Measurements from ENCODE around the gene ACADL. TPM values are rescaled to one million over a fixed set of nuclear protein-coding genes. Genes with fewer than 3 reads are reported as not detected.

The ACADL gene
- total RNA-seq, 4 donors from 2014 or later: 2.5 to 6.5 (median 3.5) TPM

DNA sequence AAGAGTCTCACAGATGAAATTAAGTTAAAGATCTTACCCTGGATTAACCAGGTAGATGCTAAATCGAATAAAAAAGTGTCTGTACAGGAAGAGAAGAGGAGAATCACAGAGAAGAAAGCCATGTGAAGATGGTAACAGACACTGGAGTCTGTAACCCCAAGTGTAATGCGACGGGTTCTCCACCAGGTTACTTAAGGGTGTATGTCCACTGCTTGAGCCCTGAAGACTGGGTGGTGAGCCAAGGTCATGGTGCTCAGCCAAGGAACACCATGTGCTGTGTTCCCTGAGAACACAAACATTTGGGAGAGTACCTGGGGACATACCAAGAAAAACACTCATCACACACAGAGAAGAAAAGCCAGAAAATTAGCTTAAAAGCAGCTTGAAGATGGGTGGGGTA is 8.2 kb upstream of the ACADL start:
- H3K4me3 ChIP-seq (ENCODE audit: low read depth, poor library complexity, severe bottlenecking): no peak overlapping the region
- no peak for DNase-seq (ENCODE audit: low spot score in 2 of 2)
- WGBS, 2 donors: 85 to 90% methylated on average over 3 of the region's 3 CpGs
- intact Hi-C loops (cut with DNase I; ENCODE audit: low total_unique reads): no loop called here
- TF ChIP-seq POLR2A (IDR thresholded peaks at IDR 0.05): no peak
- no peak for TF ChIP-seq CTCF (IDR thresholded peaks at IDR 0.05)

DNA sequence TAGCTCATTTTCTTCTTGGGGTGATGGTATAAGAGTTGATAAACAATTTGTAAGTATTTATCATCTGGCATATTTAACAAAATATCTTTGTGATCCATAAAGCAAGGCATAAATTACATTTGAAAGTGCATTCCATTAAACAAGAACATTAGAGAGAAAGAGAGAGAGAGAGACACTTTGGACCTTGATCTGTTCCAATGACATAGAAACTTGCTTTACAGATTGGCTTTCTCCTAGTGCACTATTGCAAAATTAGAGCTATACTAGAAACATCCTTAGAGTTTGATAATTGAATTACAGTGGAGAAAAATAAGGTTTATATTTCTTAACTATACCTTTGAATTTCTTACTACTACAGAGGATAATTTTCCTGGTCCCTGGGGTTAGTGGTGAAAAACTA is 5.7 kb upstream of the ACADL start:
- no peak for TF ChIP-seq CTCF (IDR thresholded peaks at IDR 0.05)
- no peak for TF ChIP-seq POLR2A (IDR thresholded peaks at IDR 0.05)
- DNase-seq (ENCODE audit: low spot score in 2 of 2): no peak
- intact Hi-C loops (cut with DNase I; ENCODE audit: low total_unique reads): no loop called here
- no peak overlapping the region for H3K4me3 ChIP-seq (ENCODE audit: low read depth, poor library complexity, severe bottlenecking)

DNA sequence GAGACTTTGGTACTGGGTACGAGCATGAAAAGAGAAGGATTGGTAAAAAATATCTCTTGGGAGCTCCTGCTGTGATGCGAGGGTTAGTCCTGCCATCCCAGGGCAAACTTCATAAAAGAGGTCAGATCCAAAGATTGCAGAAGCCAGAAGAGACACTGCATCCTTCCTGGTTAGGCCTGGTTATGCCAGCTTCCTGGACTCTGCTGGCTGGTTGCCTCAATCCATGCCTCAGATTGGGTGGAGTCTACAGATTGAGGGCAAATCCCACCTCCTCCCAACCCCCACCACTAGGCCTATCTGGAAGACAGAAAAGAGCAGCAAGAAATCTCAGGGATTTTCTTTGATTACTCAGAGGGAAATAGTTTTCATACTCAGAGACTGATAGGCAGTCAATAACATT is 5.3 kb upstream of the ACADL start:
- H3K4me3 ChIP-seq (ENCODE audit: low read depth, poor library complexity, severe bottlenecking): no peak overlapping the region
- TF ChIP-seq CTCF (IDR thresholded peaks at IDR 0.05) (no peak), POLR2A (IDR thresholded peaks at IDR 0.05) (no peak)
- intact Hi-C loops (cut with DNase I; ENCODE audit: low total_unique reads): no loop called here
- 86 to 91% methylated on average over 2 of the region's 2 CpGs for WGBS, 2 donors
- no peak for DNase-seq (ENCODE audit: low spot score in 2 of 2)

DNA sequence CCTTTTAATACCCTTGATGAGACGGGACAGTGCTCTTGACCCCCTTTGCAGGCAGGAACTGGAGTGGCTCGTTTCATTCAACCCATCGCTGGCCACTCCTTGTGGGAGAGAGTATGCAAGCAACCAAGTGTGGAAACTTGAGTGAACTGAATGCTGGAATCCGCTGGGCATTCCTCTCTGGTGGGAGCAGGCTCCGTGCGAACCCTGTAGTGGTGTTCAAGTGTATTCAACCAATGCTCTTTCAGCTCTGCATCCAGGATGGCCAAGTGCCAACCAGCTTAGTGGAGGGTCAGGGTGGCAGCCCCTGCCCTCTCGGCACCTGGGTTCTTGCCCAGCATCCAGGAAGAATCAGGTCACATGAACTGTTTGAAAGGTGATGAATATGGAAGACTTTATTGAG is 3.3 kb upstream of the ACADL start:
- 97 to 99% methylated on average over 7 of the region's 7 CpGs for whole genome bisulfite sequencing, 2 donors
- H3K4me3 ChIP-seq (ENCODE audit: low read depth, poor library complexity, severe bottlenecking): no peak overlapping the region
- no peak for DNase-seq (ENCODE audit: low spot score in 2 of 2)
- no peak for TF ChIP-seq CTCF (IDR thresholded peaks at IDR 0.05)
- no peak for TF ChIP-seq POLR2A (IDR thresholded peaks at IDR 0.05)
- intact Hi-C loops (cut with DNase I; ENCODE audit: low total_unique reads): no loop called here

- intact Hi-C loops (cut with DNase I; ENCODE audit: low total_unique reads): no loop called here
- DNase-seq (ENCODE audit: low spot score in 2 of 2): no peak
- H3K4me3 ChIP-seq (ENCODE audit: low read depth, poor library complexity, severe bottlenecking): no peak overlapping the region
- 94 to 96% methylated on average over 4 of the region's 4 CpGs for WGBS, 2 donors
- TF ChIP-seq POLR2A (IDR thresholded peaks at IDR 0.05): no peak
- no peak for TF ChIP-seq CTCF (IDR thresholded peaks at IDR 0.05)
These were observed 2.2 kb upstream of the ACADL start for GRCh38 chr2:210227290-210228088.

- TF ChIP-seq CTCF (IDR thresholded peaks at IDR 0.05): no peak
- TF ChIP-seq POLR2A (IDR thresholded peaks at IDR 0.05): no peak
- no peak overlapping the region for H3K4me3 ChIP-seq (ENCODE audit: low read depth, poor library complexity, severe bottlenecking)
- WGBS, 2 donors: 55 to 59% methylated on average over 2 of the region's 2 CpGs
- DNase-seq (ENCODE audit: low spot score in 2 of 2): no peak
- intact Hi-C loops (cut with DNase I; ENCODE audit: low total_unique reads): no loop called here
These were observed 976 bp upstream of the ACADL start for GRCh38 chr2:210226223-210226622.

Measured in lower leg skin (tissue), 4 donors.